Endometrial microvascular endothelial cells (primary cell): Measurements from ENCODE around the gene SORBS2. TPM values are rescaled to one million over a fixed set of nuclear protein-coding genes. Genes with fewer than 3 reads are reported as not detected.
"Not testable (repeated sequence)": the region's sequence is repeated elsewhere in the genome, so short reads cannot be mapped to it uniquely, and the experiment has no call there.

Experiments
- in situ Hi-C: cut with HindIII; loops from 2 replicates; pipeline ENCODE4 v1.10.0; 2017; ENCODE audit warnings: low sequenced_read_pairs, low pct_unique_long_range_greater_than_20kb; ENCODE audit errors: inconsistent ontology term
- total RNA-seq: library from RNA; depleted of rRNA; stranded (reverse); fragments of >200 nt; gene quantifications from one replicate; pipeline ENCODE4 v1.2.3, GENCODE V29; 2015; ENCODE audit errors: inconsistent ontology term

SORBS2 gene
- total RNA-seq, 1 donor from 2014 or later: 103 TPM

GRCh38 chr4:185729391-185729804 is 82.6 kb downstream of the SORBS2 start:
- in situ Hi-C loops: no loop called here

DNA sequence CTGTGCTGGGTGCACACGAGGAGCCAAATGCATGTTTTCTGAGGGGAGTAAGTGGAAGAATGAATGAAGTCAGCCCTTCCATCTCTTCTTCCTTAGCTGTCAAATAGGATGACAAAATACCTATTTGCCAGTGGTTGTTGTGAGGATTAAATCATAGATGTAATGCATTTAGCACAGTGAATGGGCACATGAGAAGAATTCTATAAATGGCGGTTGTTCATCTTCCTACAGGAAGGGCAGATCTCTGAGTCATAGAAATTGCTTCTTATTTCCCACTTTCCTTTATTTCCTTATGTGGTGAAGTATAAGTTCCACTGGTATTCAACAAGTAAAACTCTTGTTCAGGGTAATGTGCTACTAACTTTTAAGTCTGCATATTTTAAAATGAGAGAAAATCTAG is 83.1 kb downstream of the SORBS2 start:
- in situ Hi-C loops: no loop called here

GRCh38 chr4:185726931-185727330 is 85.1 kb downstream of the SORBS2 start:
- in situ Hi-C loops: no loop called here

DNA sequence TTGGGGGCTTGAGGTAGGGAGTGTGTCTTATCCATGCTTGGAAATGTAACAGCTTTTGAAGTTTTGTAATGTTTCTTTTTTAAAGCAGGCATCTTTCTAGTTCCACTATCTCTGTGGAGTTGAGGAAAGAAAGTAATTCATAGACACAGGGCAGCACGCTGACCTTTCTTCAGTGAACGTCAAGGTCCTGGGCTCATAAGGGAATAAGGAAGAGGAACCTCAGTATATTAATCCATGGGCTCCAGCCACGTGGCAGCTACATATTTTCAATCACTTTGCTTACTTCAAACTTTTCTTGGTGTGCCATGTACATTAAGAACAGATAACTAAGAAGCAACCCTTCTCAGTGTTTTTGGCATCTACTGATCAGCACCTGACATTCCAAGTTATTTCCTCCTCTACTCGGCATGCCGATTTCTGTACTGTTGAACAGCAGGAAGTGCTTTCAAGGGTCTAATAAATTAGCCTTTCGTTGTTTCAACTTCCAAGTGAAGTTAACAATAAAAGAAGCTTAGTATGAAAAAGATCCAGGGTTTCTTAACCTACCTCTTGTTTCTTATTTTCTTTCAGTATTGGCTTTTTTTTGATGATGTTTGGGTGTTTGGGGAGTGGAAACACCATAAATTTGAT is 88.2 kb downstream of the SORBS2 start:
- in situ Hi-C loops: no loop called here

DNA sequence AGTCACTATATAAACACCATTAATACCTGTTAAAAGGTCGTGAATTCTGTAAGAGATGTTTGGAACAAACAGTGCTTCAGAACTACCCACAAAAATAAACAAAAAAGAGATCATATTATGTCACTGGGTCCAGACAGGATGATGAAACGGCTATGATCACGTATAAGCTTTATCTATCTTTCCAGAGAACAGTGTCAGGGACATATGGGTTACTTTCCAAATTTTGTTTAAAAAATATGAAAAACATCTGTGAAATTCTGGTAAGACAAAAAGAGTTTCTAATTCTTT is 90.0 kb downstream of the SORBS2 start:
- in situ Hi-C loops: no loop called here

GRCh38 chr4:185721190-185722028 is 90.6 kb downstream of the SORBS2 start:
- in situ Hi-C loops: no loop called here

DNA sequence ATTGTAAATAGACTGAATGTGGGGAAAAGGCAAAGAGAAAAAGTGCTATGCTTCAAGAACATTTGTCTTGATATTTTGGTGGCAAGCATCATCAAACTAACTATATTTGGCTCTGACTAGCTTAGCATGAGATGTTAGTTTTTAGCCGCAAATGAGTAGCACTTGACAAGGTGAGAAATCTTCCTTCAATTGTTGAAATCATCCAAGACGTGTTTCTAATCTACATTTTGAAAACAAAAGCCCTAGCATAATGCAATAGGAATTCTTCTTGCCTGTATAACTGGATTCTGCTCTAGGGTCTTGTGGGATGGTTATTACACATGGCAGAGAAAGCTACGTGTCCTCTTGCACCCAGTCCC is 92.5 kb downstream of the SORBS2 start:
- in situ Hi-C loops: no loop called here

DNA sequence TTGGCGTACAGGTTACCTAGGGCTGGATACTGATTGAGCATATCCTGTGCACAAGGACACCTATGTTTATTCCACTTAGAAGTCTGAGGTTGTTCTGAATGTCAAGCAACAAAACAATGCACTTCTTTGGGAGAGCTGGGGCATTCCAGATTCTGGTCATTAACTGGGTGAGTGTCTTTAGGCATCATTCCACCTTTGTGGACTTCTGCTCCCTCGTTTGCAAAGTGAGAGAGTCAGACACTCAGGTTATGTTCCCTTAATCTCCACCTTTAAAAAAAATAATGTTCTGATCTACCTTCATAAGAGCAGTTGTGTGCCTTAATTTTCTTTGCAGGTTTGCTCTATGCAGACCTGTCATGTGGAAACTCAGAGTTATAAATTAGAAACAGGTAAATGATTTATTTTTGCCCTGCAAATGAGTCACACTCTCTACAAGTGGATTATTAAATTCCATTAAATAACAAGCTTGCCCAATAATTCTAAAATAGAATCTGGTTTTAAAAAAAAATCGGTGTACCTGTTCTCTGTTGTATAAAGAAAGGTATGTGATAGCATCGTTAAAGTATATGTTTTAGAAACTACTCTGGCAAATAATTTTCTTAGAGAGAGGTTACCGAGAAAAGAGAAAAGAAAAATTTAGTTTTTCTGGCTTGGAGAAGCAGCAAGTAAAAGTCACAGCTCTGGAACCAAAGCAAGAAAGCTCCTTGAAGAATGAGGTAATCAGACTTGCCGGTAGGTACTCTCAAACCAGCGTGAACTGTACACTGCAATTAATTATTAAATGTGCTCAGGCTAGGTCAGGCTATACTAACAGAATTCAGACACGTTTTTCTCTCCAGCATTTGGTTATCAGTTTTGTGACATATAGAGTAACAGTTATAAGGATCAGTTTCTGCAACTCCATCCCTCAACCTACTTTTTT is 93.2 kb downstream of the SORBS2 start:
- in situ Hi-C loops: no loop called here

GRCh38 chr4:185717377-185717741 is 94.6 kb downstream of the SORBS2 start:
- in situ Hi-C loops: no loop called here

DNA sequence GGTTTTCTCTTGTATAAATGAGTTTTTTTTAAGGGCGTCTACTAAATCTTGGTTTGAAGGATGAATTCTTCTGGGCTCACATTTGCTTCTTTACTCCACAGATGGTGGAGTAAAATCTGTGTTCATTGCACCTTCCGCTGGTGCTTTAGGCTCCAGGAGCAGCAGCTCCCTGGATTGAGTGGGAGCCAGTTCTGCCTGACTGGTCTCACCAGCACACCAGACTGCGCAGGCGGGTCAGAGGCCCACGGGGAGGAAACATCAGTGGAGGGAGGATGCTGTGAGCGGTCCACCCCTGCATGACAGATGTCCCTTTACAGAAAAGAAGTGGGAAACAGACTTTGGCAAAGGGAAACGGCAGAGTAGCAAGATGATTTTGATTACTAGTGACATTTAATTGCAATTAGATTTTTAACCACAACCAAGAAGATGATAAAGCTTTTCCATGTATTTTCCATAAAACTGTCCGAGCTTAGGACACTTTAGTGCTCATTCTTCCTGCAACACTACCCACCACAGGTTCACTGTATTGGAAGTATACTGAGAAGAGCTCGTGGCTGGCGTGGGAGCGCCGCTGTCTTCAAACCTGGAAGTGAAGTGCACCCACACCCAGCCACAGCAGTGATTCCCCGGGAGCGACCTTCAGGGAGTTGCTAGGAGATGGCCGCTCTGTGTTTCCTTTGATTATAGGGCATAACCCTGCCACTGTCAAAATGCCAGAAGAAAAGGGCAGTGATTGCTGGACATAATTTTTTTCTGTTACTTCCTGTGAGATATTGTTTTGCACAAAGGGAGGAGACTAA is 95.2 kb downstream of the SORBS2 start:
- in situ Hi-C loops: no loop called here

DNA sequence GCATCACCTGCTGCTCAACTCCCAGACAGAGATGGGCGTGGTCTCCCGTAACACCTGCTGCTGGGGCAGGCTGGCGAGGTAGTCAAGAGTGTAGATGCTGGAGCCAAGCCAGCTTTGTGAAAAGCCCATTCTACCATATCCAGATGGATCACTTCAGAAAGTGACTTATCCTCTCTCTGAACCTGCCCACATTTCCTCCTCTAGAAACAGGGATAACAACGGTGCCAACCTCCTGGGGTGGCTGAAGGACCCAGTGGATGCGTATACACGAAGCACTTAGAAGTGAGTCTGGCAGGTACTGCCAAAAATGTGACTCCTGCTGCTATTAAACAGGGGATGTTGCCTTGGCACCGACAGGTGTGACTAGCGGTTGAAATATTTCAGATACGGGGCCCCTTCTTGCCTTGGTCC is 95.8 kb downstream of the SORBS2 start:
- in situ Hi-C loops: no loop called here

GRCh38 chr4:185714524-185714923 is 97.5 kb downstream of the SORBS2 start:
- in situ Hi-C loops: not testable (repeated sequence)

- in situ Hi-C loops: no loop called here
Observed at GRCh38 chr4:185713731-185714130, 98.3 kb downstream of the SORBS2 start.

GRCh38 chr4:185713272-185713671 is 98.7 kb downstream of the SORBS2 start:
- in situ Hi-C loops: no loop called here

DNA sequence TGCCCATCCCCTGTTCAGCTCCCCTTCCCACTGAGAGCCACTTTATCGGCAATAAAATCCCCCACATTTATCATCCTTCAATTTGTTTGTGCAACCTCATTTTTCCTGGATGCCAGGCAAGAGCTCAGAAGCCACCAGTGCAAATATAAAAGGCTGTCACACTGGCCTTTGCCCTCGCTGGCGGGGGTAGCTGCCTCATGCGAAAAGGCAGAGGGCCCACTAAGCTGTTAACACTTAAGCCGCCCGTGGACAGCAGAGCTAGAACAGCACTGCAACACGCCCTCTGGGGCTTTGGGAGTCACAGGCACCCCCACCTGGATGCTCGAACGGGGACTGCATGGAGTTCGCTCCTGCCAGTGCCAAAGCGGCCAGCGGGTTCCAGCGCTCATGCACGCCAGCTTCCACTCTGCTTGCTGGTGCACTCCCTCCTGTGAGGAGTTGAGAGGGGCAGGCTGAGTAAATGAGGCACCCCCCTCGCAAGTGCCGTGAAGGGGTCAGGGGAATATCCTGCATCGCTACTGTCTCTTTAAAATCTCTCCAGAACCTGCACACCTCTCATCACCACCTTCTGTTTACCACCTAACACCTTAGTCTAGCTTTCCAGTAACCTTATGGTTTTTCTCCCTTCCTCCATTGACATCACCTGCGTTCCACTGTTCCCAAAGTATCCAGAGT is 99.5 kb downstream of the SORBS2 start:
- in situ Hi-C loops: no loop called here

- in situ Hi-C loops: no loop called here
Observed at GRCh38 chr4:185711726-185712125, 100.3 kb downstream of the SORBS2 start.

DNA sequence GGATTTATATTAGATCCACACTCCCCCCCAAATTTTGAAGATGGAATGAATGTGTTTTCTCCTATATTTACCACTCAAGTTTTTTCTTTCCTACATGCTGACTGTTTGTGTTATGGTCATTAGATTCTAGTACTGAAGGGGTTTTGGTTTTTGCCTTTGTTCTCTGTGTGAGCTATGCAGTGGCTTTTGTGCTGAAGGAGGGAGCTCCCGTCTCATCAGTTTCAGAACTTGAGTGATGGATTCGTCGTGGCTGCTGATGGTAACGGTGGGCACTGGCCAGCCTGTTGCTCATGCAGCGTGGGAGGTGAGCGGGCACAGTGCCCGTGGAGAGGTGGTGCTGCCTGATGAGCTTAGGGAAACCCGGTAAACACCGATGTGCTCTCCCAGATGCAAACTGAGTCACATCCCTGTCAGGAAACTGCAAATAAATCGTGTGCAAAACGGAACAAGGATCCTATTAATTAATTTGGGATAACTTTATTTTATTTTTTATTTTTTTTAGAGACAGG is 101.5 kb downstream of the SORBS2 start:
- in situ Hi-C loops: no loop called here

- in situ Hi-C loops: no loop called here
Observed at GRCh38 chr4:185709802-185710486, 102.0 kb downstream of the SORBS2 start.
